GM19438 (cell line): ENCODE results near the gene TIMP1.

ENCODE experiments used
- ATAC-seq: cut with Tn5 transposase; IDR thresholded peaks from one replicate; pipeline ENCODE4 v1.9.1; 2021; ENCODE audit warnings: low read depth; ENCODE audit not compliant: unreplicated experiment

TIMP1 gene

GRCh38 chrX:47581731-47582647, at the start of gene TIMP1:
TIMP1 (plus strand) TSS chrX:47582436; CDS start chrX:47583416, 980 bp downstream.
- peak; percentile 85 for ATAC-seq

GRCh38 chrX:47539860-47540259, 42.4 kb upstream of the TIMP1 start:
- ATAC-seq = no peak

- ATAC-seq = peak; percentile 68
Observed at GRCh38 chrX:47540754-47541538, 41.3 kb upstream of the TIMP1 start.

GRCh38 chrX:47543496-47543895, 38.7 kb upstream of the TIMP1 start:
- ATAC-seq = no peak

GRCh38 chrX:47556045-47556623, 26.1 kb upstream of the TIMP1 start:
- peak; percentile 87 for ATAC-seq

- ATAC-seq = no peak
Observed at GRCh38 chrX:47558436-47558835, 23.8 kb upstream of the TIMP1 start.

GRCh38 chrX:47560179-47560933, 21.9 kb upstream of the TIMP1 start:
- ATAC-seq = no peak

- ATAC-seq = peak; percentile 84
Observed at GRCh38 chrX:47560934-47561658, 21.1 kb upstream of the TIMP1 start, which contains the start of gene ARAF. ARAF (plus strand) TSS chrX:47561205; CDS start chrX:47562968, 1,763 bp downstream.

- no peak for ATAC-seq
Observed at GRCh38 chrX:47561659-47562151, 20.5 kb upstream of the TIMP1 start.

- ATAC-seq = no peak
Observed at GRCh38 chrX:47562615-47563243, 19.5 kb upstream of the TIMP1 start.

- ATAC-seq = no peak
Observed at GRCh38 chrX:47563801-47564315, 18.4 kb upstream of the TIMP1 start.

- ATAC-seq = no peak
Observed at GRCh38 chrX:47564438-47565085, 17.7 kb upstream of the TIMP1 start.

GRCh38 chrX:47566841-47567240, 15.4 kb upstream of the TIMP1 start:
- no peak for ATAC-seq

GRCh38 chrX:47568656-47569295, 13.5 kb upstream of the TIMP1 start:
- ATAC-seq = no peak

GRCh38 chrX:47570794-47571193, 11.4 kb upstream of the TIMP1 start:
- ATAC-seq = no peak

- no peak for ATAC-seq
Observed at GRCh38 chrX:47571215-47571614, 11.0 kb upstream of the TIMP1 start.

GRCh38 chrX:47571896-47572295, 10.3 kb upstream of the TIMP1 start:
- no peak for ATAC-seq
